HL-60/S4 treated with retinoic acid at 250 ng/mL for 4 days and 3 days (cell line): ENCODE data around the gene SECISBP2.

Source experiments
- in situ Hi-C: fragments of 300-500 bp; cut with MboI; formaldehyde crosslinking; loops from 2 replicates; pipeline ENCODE4 v1.7.0; 2022; ENCODE audit warnings: low sequenced_read_pairs

Gene SECISBP2

GRCh38 chr9:89346696-89347095, 28.4 kb downstream of the SECISBP2 start:
- in situ Hi-C loops = no loop called here

DNA sequence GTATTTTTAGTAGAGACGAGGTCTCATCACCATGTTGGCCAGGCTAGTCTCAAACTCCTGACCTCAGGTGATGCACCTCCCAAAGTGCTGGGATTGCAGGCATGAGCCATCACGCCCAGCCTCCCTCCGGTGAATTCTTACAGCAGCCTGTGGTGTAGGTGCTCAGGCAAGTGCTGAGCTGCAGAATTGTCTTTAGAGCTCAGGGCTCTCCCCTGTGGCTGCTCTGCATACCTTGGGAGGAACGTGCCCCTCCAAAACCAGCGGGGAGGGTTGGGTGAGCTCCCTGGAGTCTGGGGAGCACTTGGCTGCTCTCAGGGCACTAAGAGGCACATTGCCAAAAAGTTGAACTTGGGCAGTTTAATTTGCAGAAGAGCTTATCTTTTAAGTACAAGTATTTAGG, 29.4 kb downstream of the SECISBP2 start:
- in situ Hi-C loops = no loop called here

GRCh38 chr9:89349607-89350006, 31.3 kb downstream of the SECISBP2 start:
- in situ Hi-C loops = no loop called here

GRCh38 chr9:89350988-89351557, 32.8 kb downstream of the SECISBP2 start:
- in situ Hi-C loops = no loop called here

GRCh38 chr9:89351584-89352300, 33.4 kb downstream of the SECISBP2 start:
- in situ Hi-C loops = no loop called here

DNA sequence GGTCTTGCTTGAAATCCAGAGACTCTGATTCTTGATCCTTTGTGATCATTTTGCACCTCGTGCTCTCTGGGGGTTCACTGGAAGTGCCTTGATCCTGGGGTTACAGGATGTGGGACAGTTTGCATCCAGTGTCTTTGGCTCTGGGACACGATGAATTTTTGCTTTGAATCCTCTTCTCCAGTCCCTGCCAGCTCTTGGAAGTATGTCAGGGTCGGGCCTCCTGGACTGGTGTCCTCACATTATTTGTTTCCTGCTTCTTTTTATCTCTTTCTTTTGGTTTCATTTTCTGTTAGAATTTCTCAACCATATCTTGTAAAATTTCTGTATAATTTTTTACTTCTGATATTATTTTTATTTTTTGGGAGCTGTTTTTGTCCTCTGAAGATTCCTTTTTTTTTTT, 34.2 kb downstream of the SECISBP2 start:
- in situ Hi-C loops = no loop called here

GRCh38 chr9:89352874-89353649, 34.8 kb downstream of the SECISBP2 start:
- in situ Hi-C loops = no loop called here

GRCh38 chr9:89353989-89354388, 35.7 kb downstream of the SECISBP2 start:
- in situ Hi-C loops = no loop called here

DNA sequence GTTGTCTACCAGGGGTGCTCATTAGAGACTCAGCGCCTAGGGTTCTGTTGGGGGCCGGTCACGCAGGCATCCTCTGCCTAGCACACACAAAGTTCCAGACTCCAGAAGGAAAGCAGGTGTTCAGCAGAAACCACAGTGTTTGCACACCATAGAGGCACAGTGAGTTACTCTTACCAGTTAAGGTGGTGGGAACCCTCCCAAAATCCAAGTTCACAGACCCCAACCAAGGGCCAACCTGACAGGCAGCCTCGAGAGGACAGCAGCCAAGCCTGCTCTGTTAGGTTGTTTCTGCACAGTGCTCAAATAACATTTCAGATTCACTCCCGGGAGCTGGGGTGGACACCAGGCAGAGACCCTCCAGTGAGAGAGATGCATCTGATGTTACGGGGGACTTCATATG, 36.2 kb downstream of the SECISBP2 start:
- in situ Hi-C loops = no loop called here

GRCh38 chr9:89356782-89357181, 38.5 kb downstream of the SECISBP2 start:
- in situ Hi-C loops = no loop called here

- in situ Hi-C loops = no loop called here
These were observed 39.3 kb downstream of the SECISBP2 start for GRCh38 chr9:89357331-89358197.

- in situ Hi-C loops = no loop called here
These were observed 40.1 kb downstream of the SECISBP2 start for GRCh38 chr9:89358376-89358916.

DNA sequence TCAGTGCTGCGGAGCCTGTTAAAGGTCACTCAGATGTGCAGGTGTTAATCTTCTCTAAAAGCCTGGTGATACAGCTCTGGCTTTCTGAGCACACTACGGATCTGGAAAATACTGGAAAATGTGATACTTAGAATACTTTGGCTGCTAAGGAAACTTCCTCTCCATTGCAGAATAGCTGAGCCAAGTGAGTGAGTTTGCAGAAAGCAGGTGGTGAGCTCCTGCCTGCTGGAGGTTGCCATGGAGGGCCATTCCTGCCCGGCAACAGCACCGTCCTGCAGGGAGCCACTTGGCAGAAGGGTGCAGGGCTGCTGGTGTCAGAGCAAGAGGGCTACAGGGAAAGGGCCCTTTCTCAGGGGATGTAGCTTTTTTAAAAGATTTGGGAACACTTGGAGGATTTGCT, 40.7 kb downstream of the SECISBP2 start:
- in situ Hi-C loops = no loop called here

DNA sequence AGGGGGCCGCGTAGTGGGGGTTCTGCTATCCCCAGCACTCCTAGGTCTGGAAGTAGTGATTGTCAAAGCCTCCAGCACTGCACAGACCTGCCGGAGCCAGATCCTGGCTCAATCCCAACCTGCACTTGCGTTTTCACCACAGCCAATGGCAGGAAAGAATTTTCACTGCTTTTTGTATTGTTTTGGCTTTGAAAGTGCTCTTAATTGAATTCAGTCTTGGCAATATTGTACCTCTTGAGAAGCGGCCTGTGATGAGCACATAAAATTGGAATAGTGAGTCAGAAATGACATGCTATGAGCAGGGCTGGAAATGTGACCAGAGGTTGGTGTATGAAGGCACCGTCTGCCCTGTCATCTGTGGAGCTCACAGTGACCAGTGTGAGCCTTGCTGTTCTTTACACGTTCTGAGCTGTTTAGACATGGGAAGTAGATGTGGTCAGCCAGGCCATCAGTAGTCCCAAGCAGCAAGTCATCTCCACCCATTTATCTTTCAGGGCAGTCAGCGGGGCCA, 41.5 kb downstream of the SECISBP2 start:
- in situ Hi-C loops = no loop called here

DNA sequence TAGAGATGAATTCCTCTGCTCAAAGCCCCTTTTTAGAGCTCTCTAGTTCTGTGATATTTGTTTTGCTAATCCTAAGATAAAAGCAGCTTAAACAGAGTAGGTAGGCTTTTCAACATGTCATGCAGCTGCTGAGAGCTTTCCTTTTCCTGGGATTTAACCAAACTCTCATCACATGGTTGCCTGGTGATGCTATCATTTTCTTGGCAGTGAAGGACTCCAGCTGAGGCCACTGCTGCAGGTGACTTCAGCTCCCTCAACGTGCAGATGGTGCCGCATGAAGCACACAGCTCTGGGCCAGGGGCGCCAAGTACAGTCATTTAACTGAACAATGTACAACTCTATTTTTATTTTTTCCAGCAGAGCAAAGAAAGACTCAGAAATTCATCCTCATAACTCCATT, 42.2 kb downstream of the SECISBP2 start:
- in situ Hi-C loops = no loop called here

DNA sequence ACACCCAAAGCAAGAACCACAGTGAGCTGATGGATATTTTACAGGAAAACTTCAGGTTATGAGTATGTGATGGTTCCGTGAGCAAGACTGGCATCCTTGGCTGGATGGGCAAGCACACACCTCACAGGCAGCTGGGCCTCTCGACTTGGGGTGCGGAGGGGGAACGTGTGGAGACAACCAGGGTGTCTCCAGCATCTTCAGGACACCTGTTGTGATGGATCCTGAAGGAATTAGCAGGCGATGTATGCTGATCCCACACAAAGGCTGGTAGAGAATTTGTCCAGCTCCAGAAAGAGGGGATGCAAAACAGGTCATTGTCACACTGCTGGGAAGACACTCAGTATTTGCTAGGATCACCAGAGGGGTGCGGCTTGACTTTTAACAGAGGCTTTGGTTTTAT, 42.7 kb downstream of the SECISBP2 start:
- in situ Hi-C loops = no loop called here

DNA sequence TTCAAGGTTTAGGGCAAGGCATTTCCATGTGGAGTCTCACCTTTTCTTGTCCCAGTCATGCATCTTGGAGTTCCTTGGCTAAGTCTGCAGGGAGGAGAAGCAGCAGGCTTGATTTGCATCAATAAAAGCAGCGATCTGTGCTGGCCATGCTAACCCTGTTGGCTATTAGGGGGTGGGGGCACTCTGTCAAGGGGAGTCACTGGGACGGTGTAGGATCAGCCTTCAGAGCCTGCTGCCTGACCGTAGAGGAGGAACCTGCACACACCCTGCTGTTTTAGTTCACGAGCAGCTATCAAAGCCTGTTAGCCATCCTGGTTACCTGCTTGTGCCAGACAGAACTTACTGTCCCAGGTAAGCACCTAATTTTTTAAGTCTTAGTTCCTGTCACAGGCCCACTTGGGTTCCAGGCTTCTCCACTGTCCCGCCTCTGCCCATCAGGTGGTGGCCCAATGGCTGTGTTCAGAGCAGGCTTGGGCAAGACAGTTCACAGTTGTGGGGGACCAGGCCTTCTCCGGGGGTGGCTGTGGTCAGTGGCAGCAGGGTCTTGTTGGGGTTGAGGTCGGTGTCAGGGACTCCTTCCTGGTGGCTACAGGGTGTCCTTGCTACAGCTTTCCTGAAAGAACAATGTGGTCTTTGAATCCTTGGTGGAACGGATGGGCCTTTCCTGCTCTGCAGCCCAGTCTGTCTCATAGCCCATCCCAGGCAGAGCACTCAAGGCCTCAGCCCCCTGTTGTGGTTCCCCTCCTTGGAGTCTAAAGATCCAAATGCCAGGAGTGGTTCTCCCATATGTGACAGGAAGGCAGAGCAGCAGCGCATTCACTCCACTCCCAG, 43.7 kb downstream of the SECISBP2 start:
- in situ Hi-C loops = no loop called here

DNA sequence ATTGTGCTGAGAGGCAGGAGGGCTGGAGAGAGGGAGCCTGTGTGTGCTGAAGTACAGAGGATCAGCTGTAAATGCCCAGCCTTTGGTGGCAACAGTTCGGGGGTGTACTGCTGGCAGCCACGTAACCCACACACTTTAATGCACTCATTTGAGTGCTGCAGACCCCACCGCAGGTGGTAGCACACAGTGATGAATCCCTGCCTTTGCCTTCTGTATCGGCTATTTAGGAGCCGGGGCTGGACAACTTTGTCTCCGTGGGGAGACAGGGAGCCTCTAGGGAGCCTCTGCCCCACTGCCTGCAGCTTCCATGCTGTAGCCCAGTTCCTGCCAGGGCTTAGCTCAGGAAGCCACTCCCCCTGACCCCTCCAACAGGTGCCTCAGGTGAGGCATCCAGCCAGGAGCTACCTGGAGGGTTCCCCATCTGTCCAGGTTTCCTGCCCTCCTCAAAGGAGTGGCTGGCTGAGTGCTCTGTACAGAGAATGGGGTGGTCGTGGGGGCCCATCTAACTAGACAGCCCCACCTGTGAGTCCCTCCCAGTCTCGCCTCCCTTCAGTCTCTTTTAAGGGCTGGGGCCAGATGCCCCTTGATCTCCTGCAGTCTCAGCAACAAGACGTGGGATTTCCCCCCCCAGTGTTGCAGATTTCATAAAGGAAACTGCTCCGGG, 44.5 kb downstream of the SECISBP2 start:
- in situ Hi-C loops = no loop called here

DNA sequence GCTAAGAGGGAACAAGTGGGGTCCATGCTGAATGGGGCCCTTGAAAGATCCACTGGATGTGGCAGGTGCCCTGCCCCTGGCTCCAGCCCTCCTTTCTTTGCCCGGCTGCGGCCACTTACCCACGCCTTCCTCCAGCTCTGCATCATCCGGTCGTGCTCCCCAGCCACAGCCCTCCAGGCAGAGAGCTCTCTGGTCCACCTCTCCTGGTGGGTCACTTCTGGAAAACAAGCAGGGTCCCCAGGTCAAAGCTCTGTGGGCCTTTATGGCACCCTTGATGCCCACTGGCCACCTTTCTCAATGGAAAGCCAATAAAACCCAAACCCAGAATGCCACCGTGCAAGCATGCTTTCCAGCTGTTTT, 45.0 kb downstream of the SECISBP2 start:
- in situ Hi-C loops = no loop called here
